Measurements from ENCODE around the gene GRAMD2A. TPM values are rescaled to one million over a fixed set of nuclear protein-coding genes. Genes with fewer than 3 reads are reported as not detected.

GRAMD2A gene
- polyA plus RNA-seq, 1 experiment, result 0.30 TPM

- no peak for DNase-seq (ENCODE audit: low read depth, low spot score)
- Histone ChIP-seq H3K9me3 (ENCODE audit: control insufficient read depth, insufficient read depth, low read length) (no peaks in the 10 kb centered on the region; the same call in 1 of the 2 replicates), H3K27ac (ENCODE audit: low read depth, low read length) (peak overlapping the region; percentile 52), H3K4me3 (ENCODE audit: low read depth, low read length) (no peak overlapping the region), H3K27me3 (ENCODE audit: control insufficient read depth, insufficient read depth, low read length) (no peaks in the 10 kb centered on the region)
- CTCF ChIA-PET, result interaction anchor here (0.6 kb wide), 1 partner anchor 761 kb away, joined by 6 read pairs; no protein-coding TSS in a partner anchor
- POLR2A ChIA-PET, result interaction anchor here (1.1 to 1.9 kb wide), 3 partner anchors 9 to 27 kb away, joined by 3 to 14 read pairs (median 10); partner anchors contain the start of gene PKM
- no peak for TF ChIP-seq CTCF (IDR thresholded peaks at IDR 0.05; ENCODE audit: low read depth, low read length)
These were observed 5.4 kb upstream of the GRAMD2A start for GRCh38 chr15:72202801-72203506.

- no peaks in the 10 kb centered on the region; the same call in 1 of the 2 replicates for H3K9me3 ChIP-seq (ENCODE audit: control insufficient read depth, insufficient read depth, low read length)
- no peak for DNase-seq (ENCODE audit: low read depth, low spot score)
- no peaks in the 10 kb centered on the region for H3K27me3 ChIP-seq (ENCODE audit: control insufficient read depth, insufficient read depth, low read length)
- H3K4me3 ChIP-seq (ENCODE audit: low read depth, low read length), result no peak overlapping the region
- H3K27ac ChIP-seq (ENCODE audit: low read depth, low read length), result peak overlapping the region; percentile 52
- ChIA-PET CTCF (no interaction called here), POLR2A (interaction anchor here (0.7 to 1.9 kb wide), 3 partner anchors 25 to 137 kb away, joined by 3 to 14 read pairs (median 10); partner anchors contain the start of gene PKM)
- no peak for TF ChIP-seq CTCF (IDR thresholded peaks at IDR 0.05; ENCODE audit: low read depth, low read length)
These were observed 4.7 kb upstream of the GRAMD2A start for GRCh38 chr15:72202302-72202701.

- ChIA-PET CTCF (interaction anchor here (1.2 to 3.9 kb wide), 2 partner anchors 25 to 31 kb away, joined by 3 to 13 read pairs; no protein-coding TSS in a partner anchor), POLR2A (interaction anchor here (0.7 to 2.9 kb wide), 3 partner anchors 25 to 138 kb away, joined by 3 to 8 read pairs (median 6); partner anchors contain the start of gene PKM)
- Histone ChIP-seq H3K9me3 (ENCODE audit: control insufficient read depth, insufficient read depth, low read length) (no peaks in the 10 kb centered on the region; the same call in 1 of the 2 replicates), H3K27me3 (ENCODE audit: control insufficient read depth, insufficient read depth, low read length) (no peaks in the 10 kb centered on the region), H3K27ac (ENCODE audit: low read depth, low read length) (peak overlapping the region; percentile 52), H3K4me3 (ENCODE audit: low read depth, low read length) (no peak overlapping the region)
- no peak for TF ChIP-seq CTCF (IDR thresholded peaks at IDR 0.05; ENCODE audit: low read depth, low read length)
- no peak for DNase-seq (ENCODE audit: low read depth, low spot score)
These were observed 3.9 kb upstream of the GRAMD2A start for GRCh38 chr15:72201391-72201921.

- peak overlapping the region; percentile 31 for H3K27ac ChIP-seq (ENCODE audit: low read depth, low read length)
- H3K27me3 ChIP-seq (ENCODE audit: control insufficient read depth, insufficient read depth, low read length), result no peaks in the 10 kb centered on the region
- no peak overlapping the region for H3K4me3 ChIP-seq (ENCODE audit: low read depth, low read length)
- H3K9me3 ChIP-seq (ENCODE audit: control insufficient read depth, insufficient read depth, low read length), result no peaks in the 10 kb centered on the region; the same call in 1 of the 2 replicates
- POLR2A ChIA-PET, result interaction anchor here (1.6 to 2.9 kb wide), 2 partner anchors 26 to 30 kb away, joined by 6 to 8 read pairs; partner anchors contain the start of gene PKM
- TF ChIP-seq CTCF (IDR thresholded peaks at IDR 0.05; ENCODE audit: low read depth, low read length), result no peak
- DNase-seq (ENCODE audit: low read depth, low spot score), result no peak
- CTCF ChIA-PET, result interaction anchor here (0.5 to 3.9 kb wide), 11 partner anchors 8 to 1460 kb away, joined by 3 to 13 read pairs (median 3); no protein-coding TSS in a partner anchor
These were observed 3.0 kb upstream of the GRAMD2A start for GRCh38 chr15:72200395-72201237.
